ENCODE measurements around the gene DDX39B. TPM values are rescaled to one million over a fixed set of nuclear protein-coding genes. Genes with fewer than 3 reads are reported as not detected.
A peak's percentile ranks its signal among the peaks of the same experiment; 100 is the strongest.
"Not testable (repeated sequence)": the region's sequence is repeated elsewhere in the genome, so short reads cannot be mapped to it uniquely, and the experiment has no call there.

Gene DDX39B
- total RNA-seq, 1 donor from 2014 or later, result 331 TPM

- H3K36me3 Mint-ChIP-seq (ENCODE audit: unreplicated experiment), result no peaks in the 10 kb centered on the region
- H3K27ac Mint-ChIP-seq (ENCODE audit: unreplicated experiment), result peak overlapping the region; percentile 94
- DNase-seq (ENCODE audit: extremely low spot score, unreplicated experiment), result peak; percentile 95
- no peaks in the 10 kb centered on the region for H3K9me3 Mint-ChIP-seq (ENCODE audit: unreplicated experiment)
- peaks cover 52% of the 10 kb centered on the region for H3K4me1 Mint-ChIP-seq (ENCODE audit: unreplicated experiment)
- no peaks in the 10 kb centered on the region for H3K27me3 Mint-ChIP-seq (ENCODE audit: unreplicated experiment)
- TF ChIP-seq CTCF (IDR thresholded peaks at IDR 0.05), result peak; percentile 91
- H3K4me3 Mint-ChIP-seq (ENCODE audit: unreplicated experiment), result peak overlapping the region; percentile 77
Observed at GRCh38 chr6:31493875-31494694, 47.7 kb downstream of the DDX39B start.

GRCh38 chr6:31493550-31493874, 48.3 kb downstream of the DDX39B start:
- Mint-ChIP-seq H3K4me1 (ENCODE audit: unreplicated experiment) (peaks cover 46% of the 10 kb centered on the region), H3K27ac (ENCODE audit: unreplicated experiment) (peak overlapping the region; percentile 94), H3K4me3 (ENCODE audit: unreplicated experiment) (peak overlapping the region; percentile 77)
- H3K9me3 Mint-ChIP-seq (ENCODE audit: unreplicated experiment); H3K36me3 Mint-ChIP-seq (ENCODE audit: unreplicated experiment); DNase-seq (ENCODE audit: extremely low spot score, unreplicated experiment); H3K27me3 Mint-ChIP-seq (ENCODE audit: unreplicated experiment): not testable (repeated sequence)

GRCh38 chr6:31490115-31490873, 51.5 kb downstream of the DDX39B start:
- Mint-ChIP-seq H3K9me3 (ENCODE audit: unreplicated experiment) (no peaks in the 10 kb centered on the region), H3K4me1 (ENCODE audit: unreplicated experiment) (peaks cover 28% of the 10 kb centered on the region), H3K27me3 (ENCODE audit: unreplicated experiment) (no peaks in the 10 kb centered on the region), H3K4me3 (ENCODE audit: unreplicated experiment) (no peak overlapping the region), H3K27ac (ENCODE audit: unreplicated experiment) (no peak overlapping the region), H3K36me3 (ENCODE audit: unreplicated experiment) (no peaks in the 10 kb centered on the region)
- peak; percentile 63 for DNase-seq (ENCODE audit: extremely low spot score, unreplicated experiment)
- no peak for TF ChIP-seq CTCF (IDR thresholded peaks at IDR 0.05)

- TF ChIP-seq CTCF (IDR thresholded peaks at IDR 0.05), result no peak
- DNase-seq (ENCODE audit: extremely low spot score, unreplicated experiment), result peak; percentile 8
- Mint-ChIP-seq H3K36me3 (ENCODE audit: unreplicated experiment) (no peaks in the 10 kb centered on the region), H3K4me1 (ENCODE audit: unreplicated experiment) (peaks cover 31% of the 10 kb centered on the region), H3K27ac (ENCODE audit: unreplicated experiment) (no peak overlapping the region), H3K27me3 (ENCODE audit: unreplicated experiment) (no peaks in the 10 kb centered on the region), H3K4me3 (ENCODE audit: unreplicated experiment) (no peak overlapping the region), H3K9me3 (ENCODE audit: unreplicated experiment) (no peaks in the 10 kb centered on the region)
Observed at GRCh38 chr6:31489086-31489485, 52.7 kb downstream of the DDX39B start.

- Mint-ChIP-seq H3K27ac (ENCODE audit: unreplicated experiment) (peak overlapping the region; percentile 71), H3K4me1 (ENCODE audit: unreplicated experiment) (peaks cover 23% of the 10 kb centered on the region)
- not testable (repeated sequence) for H3K36me3 Mint-ChIP-seq (ENCODE audit: unreplicated experiment); H3K9me3 Mint-ChIP-seq (ENCODE audit: unreplicated experiment); H3K4me3 Mint-ChIP-seq (ENCODE audit: unreplicated experiment); H3K27me3 Mint-ChIP-seq (ENCODE audit: unreplicated experiment); DNase-seq (ENCODE audit: extremely low spot score, unreplicated experiment)
Observed at GRCh38 chr6:31487674-31488073, 54.1 kb downstream of the DDX39B start.

GRCh38 chr6:31486065-31486837, 55.6 kb downstream of the DDX39B start:
- not testable (repeated sequence) for H3K36me3 Mint-ChIP-seq (ENCODE audit: unreplicated experiment); H3K27ac Mint-ChIP-seq (ENCODE audit: unreplicated experiment)
- peaks cover 17% of the 10 kb centered on the region for H3K4me1 Mint-ChIP-seq (ENCODE audit: unreplicated experiment)

More at GRCh38 chr6:31486065-31486837, 55.6 kb downstream of the DDX39B start:
- DNase-seq (ENCODE audit: extremely low spot score, unreplicated experiment); H3K9me3 Mint-ChIP-seq (ENCODE audit: unreplicated experiment); H3K4me3 Mint-ChIP-seq (ENCODE audit: unreplicated experiment); H3K27me3 Mint-ChIP-seq (ENCODE audit: unreplicated experiment): not testable (repeated sequence)

Data from osteocyte (in vitro differentiated cells).